HG02970 (cell line): ENCODE data around the gene GEMIN7.

Experiments
- ATAC-seq: cut with Tn5 transposase; IDR thresholded peaks from one replicate; pipeline ENCODE4 v1.9.1; 2021; ENCODE audit warnings: mild to moderate bottlenecking, moderate library complexity, moderate number of reproducible peaks; ENCODE audit not compliant: unreplicated experiment, low FRiP score

The GEMIN7 gene

DNA sequence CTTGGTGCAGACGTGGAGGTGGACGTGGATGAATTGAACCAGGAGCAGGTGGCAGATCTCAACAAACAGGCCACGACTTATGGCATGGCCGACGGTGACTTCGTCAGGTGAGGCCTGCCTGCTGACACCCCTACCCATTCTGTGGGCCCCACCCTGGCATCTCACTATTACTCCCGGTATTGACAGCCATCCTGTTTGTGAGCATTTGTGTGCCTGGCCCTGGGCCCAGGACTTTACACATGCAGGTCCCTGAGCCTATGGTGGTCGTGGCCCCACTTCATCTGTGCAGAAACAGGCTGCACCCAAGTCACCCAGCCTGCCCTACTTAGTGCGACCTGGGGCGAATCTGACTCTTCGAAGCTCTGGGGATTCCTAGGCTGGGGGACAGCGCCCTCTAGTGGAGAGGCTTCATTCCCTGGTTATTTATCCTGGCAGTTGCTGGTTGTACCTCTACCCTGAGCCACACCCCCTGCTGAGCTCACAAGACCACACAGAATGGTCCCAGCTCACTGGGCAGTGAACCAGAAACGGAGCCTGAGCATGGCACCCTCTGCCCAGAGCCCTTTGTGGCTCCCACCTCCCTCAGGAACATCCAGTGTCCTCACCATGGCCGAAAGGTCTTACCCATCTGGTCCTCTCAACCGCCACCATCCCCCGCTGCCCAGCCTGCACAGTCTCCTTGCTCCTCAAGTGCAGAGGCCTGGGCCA lies 19.6 kb upstream of the GEMIN7 start:
- ATAC-seq = no peak

- ATAC-seq = no peak
Measured at GRCh38 chr19:45061965-45062364, 17.1 kb upstream of the GEMIN7 start.

DNA sequence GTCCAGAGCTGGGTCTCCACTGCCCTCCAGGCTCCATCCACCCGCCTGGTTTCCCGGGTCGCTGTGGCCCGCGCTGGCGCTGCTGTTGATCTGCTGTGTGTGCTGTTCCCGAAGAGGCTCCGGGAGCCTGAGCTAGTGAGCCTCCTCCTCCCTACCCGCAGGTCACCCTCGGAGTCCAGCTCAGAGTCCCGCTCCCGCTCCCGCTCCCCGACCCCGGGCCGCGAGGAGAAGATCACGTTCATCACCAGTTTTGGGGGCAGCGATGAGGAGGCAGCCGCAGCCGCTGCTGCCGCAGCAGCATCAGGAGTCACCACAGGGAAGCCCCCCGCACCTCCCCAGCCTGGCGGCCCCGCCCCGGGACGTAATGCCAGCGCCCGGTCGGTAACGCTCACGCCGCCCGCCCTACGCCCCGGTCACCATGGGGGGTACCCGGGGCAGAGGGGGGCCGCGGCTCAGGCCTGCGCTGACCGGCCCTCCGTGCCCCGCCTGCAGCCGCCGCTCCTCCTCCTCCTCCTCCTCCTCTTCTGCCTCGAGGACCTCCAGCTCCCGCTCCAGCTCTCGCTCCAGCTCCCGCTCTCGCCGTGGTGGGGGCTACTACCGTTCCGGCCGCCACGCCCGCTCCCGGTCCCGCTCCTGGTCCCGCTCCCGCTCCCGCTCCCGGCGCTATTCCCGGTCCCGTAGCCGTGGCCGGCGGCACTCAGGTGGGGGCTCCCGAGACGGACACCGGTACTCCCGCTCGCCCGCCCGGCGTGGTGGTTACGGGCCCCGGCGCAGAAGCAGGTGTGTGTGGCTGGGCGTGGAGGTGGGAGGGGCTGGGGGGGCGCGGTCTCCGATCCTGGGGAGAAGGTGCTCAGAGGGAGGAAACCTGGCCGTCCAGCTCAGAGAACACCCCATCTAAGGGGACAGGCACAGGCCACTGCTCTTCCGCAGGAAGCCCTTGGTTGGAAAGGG lies 14.9 kb upstream of the GEMIN7 start:
- no peak for ATAC-seq

DNA sequence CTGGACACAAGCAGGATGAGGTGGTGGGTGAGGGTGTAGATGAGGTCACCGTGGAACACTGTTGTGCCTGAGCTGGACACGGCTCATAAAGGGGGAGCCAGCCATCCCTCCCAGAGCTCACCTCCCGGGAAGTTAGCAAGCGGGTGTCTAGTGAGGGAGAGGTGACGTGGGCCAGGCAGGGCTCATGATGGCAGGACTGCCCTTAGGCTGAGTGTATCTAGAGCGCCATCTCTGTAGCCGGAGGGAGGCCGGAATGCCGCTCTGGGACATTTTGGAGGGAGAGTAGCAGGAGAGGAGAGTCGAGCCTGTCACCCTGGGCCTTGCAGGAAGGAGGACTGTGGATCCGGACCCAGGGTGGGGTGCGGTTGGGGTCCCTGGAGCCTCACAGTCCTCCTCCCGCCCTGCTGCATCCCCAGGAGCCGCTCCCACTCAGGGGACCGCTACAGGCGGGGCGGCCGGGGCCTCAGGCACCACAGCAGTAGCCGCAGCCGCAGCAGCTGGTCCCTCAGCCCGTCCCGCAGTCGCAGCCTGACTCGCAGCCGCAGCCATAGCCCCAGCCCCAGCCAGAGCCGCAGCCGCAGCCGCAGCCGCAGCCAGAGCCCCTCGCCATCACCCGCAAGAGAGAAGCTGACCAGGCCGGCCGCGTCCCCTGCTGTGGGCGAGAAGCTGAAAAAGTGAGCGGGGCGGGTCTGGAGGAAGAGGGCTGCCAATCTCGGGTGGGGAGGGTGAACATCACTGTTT lies 12.0 kb upstream of the GEMIN7 start:
- no peak for ATAC-seq

DNA sequence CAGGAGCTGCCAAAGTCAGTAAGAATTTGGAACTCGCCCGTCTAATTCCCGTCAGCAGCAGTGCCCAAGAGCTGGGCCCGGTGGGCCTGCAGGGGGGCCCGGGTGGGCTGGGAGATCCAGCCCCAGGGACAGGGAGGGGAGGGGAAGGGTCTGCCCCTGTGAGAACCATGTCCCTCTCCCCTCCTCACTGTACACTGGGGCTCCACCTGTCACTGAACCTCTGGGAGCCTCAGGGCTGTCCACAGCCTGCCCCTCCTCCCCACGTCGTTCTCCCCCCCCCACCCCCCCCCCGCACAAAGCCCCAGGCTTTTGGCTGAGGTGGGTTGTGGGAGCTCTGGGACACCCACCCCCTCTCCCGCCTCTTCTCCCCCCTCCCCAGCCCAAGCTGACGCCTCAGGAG lies 11.0 kb upstream of the GEMIN7 start:
- no peak for ATAC-seq

DNA sequence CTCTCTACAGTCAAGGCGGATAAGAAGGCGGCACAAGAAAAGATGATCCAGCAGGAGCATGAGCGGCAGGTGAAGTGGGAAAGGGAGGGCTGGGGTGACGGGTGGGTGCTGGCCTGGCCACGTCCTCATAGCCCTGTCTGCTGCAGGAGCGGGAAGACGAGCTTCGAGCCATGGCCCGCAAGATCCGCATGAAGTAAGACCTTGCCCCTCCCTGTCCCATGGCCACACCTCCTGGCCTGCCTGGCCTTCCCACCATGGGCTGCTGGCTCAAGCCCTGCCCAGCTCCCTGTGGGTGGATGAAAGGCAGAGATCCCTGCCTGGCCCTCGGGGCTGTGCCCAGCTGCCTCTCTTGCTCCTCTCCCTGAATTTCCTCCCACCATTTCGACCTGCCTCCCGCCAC lies 10.0 kb upstream of the GEMIN7 start:
- no peak for ATAC-seq

- no peak for ATAC-seq
Measured at GRCh38 chr19:45070214-45070613, 8.8 kb upstream of the GEMIN7 start.

- ATAC-seq = no peak
Measured at GRCh38 chr19:45070861-45071544, 8.1 kb upstream of the GEMIN7 start.

GRCh38 chr19:45071545-45071938 lies 7.5 kb upstream of the GEMIN7 start:
- ATAC-seq = no peak

- ATAC-seq = no peak
Measured at GRCh38 chr19:45071969-45072790, 6.9 kb upstream of the GEMIN7 start.

GRCh38 chr19:45074744-45075300 lies 4.2 kb upstream of the GEMIN7 start:
- no peak for ATAC-seq

DNA sequence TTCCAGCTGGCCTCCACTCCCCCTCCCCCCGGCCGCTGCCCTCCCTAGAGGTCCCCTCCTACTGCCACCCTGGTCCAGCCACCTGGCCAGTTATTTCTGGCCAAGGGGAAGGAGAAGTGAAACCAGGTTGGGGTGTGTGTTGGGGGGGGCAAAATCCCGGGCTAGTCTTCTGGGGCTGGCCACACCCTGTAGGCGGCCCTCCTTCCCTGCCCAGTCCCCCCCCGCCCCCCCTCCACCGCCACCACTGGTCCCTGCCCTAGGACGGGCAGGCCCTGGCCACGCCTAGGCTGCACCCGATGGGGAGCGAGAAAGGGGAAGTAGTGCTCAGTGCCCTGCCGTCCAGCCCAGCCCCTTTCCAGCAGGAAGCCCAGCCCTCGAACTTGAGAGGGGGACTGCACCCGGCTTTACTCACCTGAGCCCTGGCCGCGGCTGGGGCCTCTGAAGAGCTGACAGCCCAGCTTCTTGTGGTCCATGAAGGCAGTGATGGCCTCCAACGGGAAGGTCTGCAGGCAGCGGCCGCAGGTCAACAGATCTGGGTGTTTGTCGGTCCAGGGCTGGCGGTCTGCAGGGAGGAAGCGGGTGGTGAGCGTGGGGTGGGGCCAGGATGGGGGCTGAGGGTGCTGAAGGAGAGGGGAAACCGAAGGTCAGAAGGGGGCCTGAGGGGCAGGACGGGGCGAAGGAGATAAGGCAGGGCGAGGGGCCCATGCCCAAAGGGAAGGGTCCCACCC lies 3.6 kb upstream of the GEMIN7 start:
- ATAC-seq = peak; percentile 53

- peak; percentile 42 for ATAC-seq
Measured at GRCh38 chr19:45076029-45076850, 2.8 kb upstream of the GEMIN7 start, which contains the start of gene ZNF296. Gene ZNF296 (minus strand): TSS chr19:45076478. CDS start chr19:45076373, 105 bp downstream.

- ATAC-seq = no peak
Measured at GRCh38 chr19:45076851-45077730, 2.0 kb upstream of the GEMIN7 start.

DNA sequence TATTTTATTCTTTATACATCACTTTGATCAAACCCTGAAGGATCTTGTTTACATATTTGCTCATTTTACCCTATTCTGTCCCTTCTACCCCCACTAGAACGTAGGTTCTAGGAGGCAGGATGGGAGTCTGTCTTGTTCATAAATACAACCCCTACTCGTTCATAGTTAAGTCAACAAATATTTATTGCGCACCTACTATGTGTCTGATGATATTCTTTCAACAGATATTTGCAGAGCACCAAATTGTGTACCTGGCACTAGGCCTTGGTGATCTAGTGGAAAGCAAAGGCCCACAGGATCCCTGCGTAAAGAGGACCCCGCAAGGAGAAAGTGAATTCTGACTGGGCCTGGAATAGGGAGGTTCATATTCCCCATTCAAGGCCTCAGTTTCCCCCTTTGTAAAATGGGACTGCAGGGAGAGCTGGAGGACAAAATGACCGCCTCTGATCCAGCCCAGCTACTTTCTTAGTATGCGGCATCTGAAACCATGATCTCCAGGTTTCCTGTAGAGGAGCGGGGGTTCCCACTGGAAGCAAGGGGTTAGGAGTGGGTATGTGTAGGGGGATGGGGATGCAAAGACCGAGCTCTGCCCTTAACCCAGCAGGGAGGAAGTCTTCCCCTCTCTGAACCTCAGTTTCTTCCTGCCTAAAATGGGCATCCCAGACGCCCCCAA lies 534 bp upstream of the GEMIN7 start:
- ATAC-seq = no peak

DNA sequence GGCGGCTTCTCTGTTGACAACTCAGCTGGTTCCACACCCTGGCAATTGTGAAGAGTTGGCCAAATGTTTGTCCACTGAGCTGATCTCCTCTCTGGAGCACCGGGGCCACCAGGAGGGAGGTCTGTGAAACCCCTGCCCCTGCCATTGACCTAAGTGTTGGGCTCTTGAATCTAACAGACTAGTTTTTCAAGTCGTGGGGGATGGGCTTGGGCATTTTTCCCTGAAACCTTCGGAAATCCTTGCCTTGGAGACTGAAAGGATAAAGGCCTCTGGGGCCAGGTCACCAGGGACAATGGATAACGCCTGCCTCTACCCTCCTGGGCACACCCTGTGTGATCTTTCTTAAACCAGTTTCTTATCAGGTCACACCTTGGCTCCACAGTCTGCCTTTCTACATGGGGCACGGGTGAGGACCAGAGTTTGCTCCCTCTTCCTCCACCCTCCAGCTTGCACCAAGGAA lies 881 bp downstream of the GEMIN7 start:
- no peak for ATAC-seq
